NCI-H526 treated with DMSO at 0.1 percent for 48 hours (cell line): Measurements from ENCODE around the gene PBRM1.
"Not testable (repeated sequence)": the region's sequence is repeated elsewhere in the genome, so short reads cannot be mapped to it uniquely, and the experiment has no call there.

Experiments
- DNase-seq: peaks from one replicate; lab custom pipeline; 2025; lab: John Stamatoyannopoulos, UW

PBRM1 gene

GRCh38 chr3:52704611-52705437, 19.1 kb upstream of the PBRM1 start:
- no peak for DNase-seq

GRCh38 chr3:52703341-52703740, 17.6 kb upstream of the PBRM1 start:
- no peak for DNase-seq

GRCh38 chr3:52697632-52697965, 11.9 kb upstream of the PBRM1 start:
- no peak for DNase-seq

GRCh38 chr3:52696830-52697631, 11.3 kb upstream of the PBRM1 start:
- no peak for DNase-seq

- no peak for DNase-seq
These were observed 10.3 kb upstream of the PBRM1 start for GRCh38 chr3:52695798-52696671.

GRCh38 chr3:52694528-52695189, 8.9 kb upstream of the PBRM1 start:
- no peak for DNase-seq

GRCh38 chr3:52693071-52693470, 7.4 kb upstream of the PBRM1 start:
- DNase-seq, result no peak

- DNase-seq, result no peak
These were observed 4.8 kb upstream of the PBRM1 start for GRCh38 chr3:52690560-52690959.

- no peak for DNase-seq
These were observed 3.4 kb upstream of the PBRM1 start for GRCh38 chr3:52689151-52689550.

GRCh38 chr3:52688266-52688665, 2.6 kb upstream of the PBRM1 start:
- DNase-seq, result no peak

GRCh38 chr3:52685285-52685708, 416 bp downstream of the PBRM1 start:
- peak; percentile 60 for DNase-seq

- no peak for DNase-seq
These were observed 1.5 kb downstream of the PBRM1 start for GRCh38 chr3:52684184-52684583.

GRCh38 chr3:52683611-52684010, 2.1 kb downstream of the PBRM1 start:
- no peak for DNase-seq

- no peak for DNase-seq
These were observed 3.7 kb downstream of the PBRM1 start for GRCh38 chr3:52682016-52682415.

GRCh38 chr3:52681596-52681995, 4.1 kb downstream of the PBRM1 start:
- no peak for DNase-seq

GRCh38 chr3:52679811-52680210, 5.9 kb downstream of the PBRM1 start:
- DNase-seq, result no peak

- no peak for DNase-seq
These were observed 6.5 kb downstream of the PBRM1 start for GRCh38 chr3:52679199-52679538.

- DNase-seq, result no peak
These were observed 7.2 kb downstream of the PBRM1 start for GRCh38 chr3:52678265-52679198.

GRCh38 chr3:52676201-52676600, 9.5 kb downstream of the PBRM1 start:
- DNase-seq, result not testable (repeated sequence)

- no peak for DNase-seq
These were observed 14.0 kb downstream of the PBRM1 start for GRCh38 chr3:52671676-52672075.
